IPS-NIHi7 (cell line): Measurements from ENCODE around the gene FRK.
"Not testable (repeated sequence)": the region's sequence is repeated elsewhere in the genome, so short reads cannot be mapped to it uniquely, and the experiment has no call there.

Experiments
- DNase-seq: peaks from one replicate; pipeline ENCODE4 v3.0.0; 2012; ENCODE audit warnings: mixed read lengths; ENCODE audit errors: extremely low spot score

The FRK gene

DNA sequence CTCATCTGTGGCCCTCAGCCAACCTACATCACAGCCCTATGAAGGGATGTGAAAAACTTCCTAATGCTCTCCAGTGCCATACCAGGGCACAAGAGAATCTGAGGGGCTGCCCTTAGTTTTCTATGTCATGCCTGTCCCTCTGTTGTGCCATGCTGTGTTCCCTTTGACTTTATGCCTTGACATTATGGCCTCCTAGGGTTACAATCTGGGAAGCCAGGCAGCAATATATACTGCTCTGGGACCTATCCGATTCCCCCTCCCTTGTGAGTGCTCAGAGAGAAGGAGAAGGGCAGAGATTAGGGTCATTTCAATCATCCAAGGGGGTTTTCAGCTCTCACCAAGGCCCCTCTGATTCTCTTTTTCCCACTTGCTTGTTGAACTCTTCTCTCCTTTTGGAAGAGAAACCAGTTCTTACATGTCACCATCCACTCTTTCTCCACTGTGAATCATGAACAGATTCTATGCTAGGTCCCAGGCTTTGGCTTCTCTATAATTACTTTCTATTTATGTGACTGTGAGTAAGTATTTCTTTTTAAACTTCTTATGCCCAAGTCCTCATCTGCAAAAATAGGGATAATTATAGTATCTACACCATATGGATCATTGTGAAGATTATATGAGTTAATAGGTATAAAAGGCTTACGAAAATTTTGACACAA is 14.2 kb upstream of the FRK start:
- no peak for DNase-seq

DNA sequence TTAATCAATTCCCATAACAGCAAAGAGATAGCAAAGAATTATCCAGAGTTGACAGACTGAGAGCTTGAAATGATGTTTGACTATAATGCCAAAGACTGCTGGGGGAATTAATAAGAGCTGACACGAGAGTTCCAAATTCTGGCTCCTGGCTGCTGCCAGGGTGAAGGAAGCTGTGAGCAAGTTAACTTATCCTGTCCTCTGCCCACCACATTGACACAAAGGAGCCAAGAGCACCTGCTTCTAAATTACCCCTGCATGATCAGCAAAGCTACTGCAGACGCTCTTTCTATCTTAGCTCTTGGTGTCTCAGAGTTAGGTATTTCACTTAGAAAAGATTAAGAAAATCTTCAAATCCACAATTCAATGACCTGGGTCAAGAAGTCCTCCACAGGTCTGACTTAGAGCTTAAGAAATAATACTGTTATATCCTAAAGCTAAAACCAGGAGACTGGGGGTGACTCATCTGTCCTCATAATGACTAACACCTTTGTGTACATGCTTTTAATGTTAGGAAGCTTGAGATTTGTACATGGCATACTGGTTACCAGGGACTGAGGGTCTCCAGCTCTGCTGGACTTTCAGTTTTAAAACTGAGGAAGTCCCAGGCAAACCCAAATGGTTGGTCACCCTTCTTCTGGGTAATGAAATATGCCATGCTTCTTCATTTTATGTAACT is 13.2 kb upstream of the FRK start:
- no peak for DNase-seq

DNA sequence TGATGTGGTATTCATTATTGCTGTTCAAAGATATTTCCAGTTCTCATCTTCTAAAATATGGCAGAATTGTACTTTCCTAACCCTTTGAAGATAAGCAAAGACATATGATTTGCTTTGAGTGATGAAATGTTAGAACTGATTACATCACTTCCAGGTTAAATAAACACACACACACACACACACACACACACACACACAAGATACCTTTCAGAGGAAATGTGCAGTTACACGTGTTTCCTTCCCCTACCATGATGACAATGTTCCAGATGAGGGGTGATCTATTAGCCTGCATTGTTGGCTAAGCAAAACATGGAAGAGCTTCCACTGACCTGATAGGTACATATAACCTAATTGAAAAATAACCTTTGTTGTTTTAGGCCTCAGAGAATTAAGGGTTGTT is 11.7 kb upstream of the FRK start:
- DNase-seq: no peak

DNA sequence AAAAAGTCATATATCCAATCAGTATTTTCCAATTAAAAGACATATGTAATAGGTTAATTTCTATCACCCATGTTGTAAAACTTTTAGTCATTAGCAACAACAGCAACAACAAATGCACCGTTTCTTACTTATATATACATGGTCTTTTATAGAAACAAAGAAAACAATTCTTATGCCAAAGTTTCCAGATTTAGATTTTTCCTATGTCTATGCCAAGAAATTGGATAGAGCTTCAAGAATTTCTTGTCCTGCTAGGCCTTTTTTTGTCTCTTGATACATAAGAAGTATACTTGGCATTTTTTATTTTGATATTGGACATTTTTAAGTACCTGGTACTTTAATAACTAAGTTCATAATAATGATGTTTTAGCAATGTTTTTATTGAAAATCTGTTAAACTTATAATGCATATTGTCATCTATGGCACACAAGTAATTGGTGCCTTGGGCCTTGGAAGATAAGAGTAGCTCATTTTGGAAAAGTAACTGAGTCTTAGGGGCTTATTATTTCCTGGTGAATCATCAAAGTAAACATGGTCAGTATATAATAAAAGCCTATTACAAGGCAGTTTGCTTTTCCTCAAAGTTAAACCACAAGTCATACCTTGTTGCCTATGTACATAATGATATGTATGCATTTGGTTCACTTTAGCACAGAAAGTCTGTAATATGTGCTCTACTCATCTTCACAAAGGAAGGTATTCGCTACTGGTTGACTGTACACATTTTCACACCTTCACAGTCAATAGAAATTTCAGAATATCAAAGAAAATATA is 10.1 kb upstream of the FRK start:
- DNase-seq: no peak

DNA sequence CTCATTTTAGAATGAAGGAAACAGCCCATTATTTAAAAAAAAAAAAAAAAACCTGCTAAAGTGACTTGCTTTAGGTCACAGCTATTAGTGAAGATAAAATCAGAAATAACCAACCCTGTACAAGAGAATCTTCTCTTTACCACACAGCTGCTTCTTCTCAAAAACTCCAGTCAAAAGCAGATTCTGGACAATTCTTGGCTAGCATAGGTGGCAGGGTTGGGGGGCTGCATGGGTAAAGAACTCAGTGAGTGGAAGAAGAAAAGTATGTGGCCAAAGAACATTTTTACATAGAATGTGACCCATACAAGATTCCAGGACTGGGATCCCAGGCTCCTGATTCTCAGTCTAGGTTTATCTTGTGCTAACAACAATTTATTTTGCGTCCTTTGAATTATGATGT is 9.4 kb upstream of the FRK start:
- DNase-seq: no peak

DNA sequence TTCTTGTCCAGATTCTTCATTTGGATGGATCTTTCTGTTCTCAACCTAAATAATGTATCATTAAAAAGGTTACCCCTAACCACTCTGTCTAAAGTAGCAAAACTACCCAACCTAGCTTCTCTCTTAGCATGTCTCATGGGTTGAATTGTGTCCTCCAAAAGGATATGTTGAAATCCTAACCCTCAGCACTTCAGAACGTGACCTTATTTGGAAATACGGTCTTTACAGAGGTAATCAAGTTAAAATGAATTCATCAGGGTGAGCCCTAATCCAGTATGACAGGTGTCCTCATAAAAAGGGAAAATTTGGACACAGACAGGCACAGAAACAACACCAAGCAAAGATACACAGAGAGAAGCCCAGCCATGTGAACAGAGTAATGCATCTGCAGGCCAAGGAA is 6.1 kb upstream of the FRK start:
- DNase-seq: no peak

DNA sequence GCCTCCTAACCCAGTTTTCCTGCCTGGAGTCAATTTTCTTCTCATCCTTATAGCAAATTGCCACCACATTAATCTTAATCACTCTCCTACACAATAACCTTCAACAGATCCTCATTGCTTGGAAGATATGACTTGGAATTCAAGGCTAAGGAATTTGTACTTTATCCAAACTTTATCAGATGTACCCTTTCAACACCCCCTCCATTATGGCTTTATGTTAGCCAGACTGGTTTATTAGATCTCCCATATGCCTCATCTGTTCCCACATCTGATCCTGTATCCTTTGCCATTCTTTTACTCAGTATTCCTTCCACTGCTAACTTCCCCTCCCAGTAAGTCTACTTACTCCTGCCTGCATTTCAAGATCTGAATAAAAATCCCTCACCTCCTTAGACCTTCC is 4.0 kb upstream of the FRK start:
- no peak for DNase-seq

DNA sequence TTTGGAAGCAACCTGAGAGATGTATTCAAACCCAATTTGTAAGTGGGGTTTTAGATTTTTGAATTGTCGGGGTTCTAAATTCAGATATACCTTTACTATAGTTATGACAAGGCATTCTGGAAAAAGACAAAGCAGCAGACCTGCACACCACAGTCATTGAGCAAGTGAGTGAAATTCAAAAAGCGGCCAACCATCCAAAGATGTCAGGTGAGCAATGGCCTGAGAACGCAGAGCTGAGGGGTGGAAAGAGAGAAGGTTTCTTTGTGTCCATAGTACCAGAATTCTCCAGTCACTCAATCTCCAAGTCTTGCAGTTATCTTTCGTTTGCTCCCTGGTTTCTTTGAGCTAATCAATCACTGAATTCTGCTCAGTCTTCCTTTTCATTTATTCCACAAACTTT is 1.8 kb upstream of the FRK start:
- no peak for DNase-seq

DNA sequence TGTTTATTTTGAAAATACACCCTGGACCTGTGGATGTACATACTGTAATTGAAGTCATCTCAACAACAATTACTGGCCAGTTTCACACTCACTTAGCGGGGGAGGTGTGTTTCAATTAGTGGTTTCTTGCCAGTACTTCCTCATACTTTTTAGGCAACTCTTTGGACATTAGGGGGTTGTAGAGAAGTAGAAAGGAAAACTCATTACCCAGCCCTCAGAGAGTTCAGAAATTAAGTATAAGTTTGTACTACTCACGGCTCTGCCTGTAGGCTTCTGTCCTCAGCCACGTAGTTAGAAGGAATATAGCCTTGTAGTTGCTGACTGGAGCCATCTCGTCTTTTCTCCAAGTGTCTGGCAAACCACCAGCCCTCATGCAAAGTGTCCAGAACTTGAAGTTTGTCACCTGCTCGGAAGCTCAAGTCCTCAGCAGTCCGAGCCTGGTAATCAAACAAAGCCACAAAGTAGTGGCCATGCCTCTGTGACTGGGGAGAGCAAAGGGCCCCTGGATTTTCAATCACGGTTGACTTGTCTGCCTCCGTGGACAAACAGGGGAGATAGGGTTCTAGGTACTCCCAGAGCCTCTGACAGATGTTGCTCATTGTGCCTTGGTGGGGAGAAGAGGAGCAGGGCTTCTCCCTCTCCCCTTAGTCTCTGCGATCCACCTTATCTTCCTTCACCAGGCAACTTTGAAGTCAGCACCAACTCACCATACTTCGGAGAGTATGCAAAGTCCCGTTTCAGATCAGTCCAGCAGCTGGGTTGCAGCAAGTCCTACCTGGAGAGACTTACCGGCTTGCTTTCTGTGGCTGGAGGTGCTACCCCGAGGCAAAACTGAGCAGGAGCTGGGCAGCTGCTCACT is 749 bp downstream of the FRK start:
- no peak for DNase-seq

DNA sequence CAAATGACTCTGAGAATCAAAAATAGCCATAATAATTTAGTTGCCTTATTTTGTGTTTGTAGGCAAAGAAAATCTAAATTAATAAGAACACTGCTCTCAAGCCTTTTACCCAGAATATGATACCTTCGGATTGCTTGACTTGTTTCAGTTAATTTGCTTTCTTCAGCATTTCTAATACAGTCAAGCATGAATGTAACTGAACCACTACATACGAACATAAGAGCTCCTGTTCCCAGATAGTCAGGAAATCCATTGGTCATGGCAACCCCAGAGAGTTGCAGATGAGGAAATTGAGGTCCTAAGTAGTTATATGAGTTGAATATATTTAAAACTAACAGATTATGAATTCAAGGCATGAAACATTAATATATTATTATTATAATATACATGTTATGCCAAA is 2.9 kb downstream of the FRK start:
- no peak for DNase-seq

DNA sequence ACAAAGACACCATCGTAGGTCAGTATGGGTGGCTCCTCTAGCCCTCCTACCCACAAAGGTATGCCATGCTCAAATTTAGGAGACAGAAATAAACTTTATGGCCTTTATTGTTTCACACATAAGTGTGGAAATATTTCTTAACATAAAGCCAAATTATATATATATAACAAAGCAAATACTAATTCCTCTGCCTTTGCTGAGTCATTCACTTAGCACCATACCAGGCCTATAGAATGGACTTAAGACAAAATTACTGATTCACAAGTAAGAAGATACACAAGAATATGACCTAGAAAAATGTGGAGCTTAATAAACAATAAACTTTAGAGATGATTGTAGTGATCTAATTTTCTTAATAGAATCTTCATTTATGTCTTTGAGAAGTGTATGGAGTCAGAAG is 5.2 kb downstream of the FRK start:
- DNase-seq: no peak

DNA sequence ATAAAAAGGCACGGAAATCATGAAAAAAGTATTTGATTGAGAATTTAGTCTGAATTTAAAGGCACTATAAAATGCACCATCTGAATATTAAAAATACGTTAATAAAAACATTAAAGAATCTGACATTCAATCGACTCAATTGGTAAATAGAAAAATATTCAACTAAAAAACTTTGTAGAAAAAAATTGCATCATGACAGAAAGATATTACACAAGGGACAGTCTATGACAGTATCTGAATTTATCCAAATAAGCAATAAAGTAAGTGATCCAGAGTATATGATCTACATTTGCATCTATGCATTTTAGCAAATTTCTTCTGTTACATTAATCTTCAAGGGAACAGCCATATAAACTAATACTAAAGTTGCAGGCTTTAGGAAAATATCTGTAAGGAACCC is 9.4 kb downstream of the FRK start:
- DNase-seq: no peak

DNA sequence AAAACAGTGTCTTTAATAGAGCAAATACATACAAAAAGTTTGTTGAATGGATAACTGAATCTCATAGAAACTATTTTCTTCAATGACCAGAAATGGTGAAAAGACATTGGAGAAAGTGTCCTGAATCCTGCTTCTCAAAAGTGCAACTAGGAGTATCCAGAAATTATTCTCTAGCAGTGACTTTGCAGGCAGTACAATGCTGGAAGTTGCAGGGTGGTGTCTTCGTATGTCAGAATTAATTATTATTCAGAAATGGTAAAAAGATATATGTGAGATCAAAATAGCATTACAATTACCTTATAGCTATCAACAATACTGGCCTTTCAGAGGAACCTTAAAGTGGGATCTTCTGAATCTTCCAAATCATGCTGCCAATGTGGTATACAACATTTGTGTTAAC is 10.0 kb downstream of the FRK start:
- no peak for DNase-seq

DNA sequence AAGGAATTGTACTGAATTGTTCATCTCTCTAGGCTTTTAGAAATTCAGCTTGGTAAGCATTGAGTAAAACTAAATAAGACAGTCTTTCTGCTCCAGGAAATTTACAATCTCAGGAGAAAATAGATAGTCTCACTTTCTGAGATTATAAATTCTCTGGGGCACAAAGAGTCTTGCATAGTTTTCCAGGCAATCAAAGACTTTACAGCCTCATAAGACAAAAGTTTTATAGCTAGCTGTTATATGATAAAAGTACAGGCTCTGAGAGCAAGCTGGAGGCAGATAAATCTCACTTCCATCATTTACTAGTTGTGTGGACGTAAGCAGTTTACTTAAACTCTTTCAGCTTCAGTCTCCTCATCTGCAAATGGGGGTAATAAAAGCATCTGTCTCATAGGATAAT is 11.4 kb downstream of the FRK start:
- no peak for DNase-seq

DNA sequence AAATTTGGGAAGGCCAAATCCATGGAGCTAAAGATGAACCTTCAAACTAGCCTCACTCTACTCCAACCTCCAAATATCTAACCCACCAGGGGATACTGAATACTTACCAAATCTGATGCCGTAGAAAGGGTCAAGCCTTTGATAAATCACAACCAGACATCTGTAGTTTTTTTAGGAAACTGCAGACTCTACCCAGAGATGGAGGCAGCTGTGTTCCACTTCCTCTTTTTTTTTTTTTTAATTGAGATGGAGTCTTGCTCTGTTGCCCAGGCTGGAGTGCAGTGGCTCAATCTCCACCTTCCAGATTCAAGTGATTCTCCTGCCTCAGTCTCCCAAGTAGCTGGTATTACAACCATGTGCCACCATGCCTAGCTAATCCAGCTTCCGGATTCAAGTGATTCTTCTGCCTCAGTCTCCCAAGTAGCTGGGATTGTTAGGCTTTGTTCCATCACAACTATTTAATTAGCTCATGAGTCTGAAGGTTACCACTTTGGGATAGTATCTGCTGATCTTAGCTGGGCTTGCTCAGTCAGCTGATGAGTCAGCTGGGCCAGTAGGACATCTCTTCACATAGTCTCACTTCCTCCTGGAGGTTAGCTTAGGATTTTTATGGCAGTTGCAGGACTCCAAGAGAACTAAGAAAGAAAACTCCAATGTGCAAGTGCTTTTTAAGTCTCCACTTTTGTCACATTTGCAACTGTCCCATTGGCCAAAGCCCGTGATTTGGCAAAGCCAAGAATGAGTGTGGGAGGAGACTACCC is 13.3 kb downstream of the FRK start:
- DNase-seq: no peak

DNA sequence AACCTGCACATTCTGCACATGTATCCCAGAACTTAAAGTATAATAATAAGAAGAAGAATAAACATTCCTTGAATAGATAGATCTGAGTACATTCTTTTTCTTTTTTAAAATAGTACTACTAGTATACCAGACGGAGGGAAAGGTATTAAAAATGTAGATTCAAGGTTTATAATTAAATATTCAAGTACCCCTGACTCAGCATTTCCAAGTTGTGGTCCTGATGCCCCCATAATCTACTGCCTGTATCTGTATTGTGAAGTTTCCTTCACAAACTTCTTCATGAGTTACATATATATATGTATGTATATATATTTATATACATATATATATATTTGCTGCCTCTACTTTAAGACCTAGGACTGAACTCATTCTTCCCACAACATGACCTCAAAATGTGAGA is 14.0 kb downstream of the FRK start:
- DNase-seq: no peak

DNA sequence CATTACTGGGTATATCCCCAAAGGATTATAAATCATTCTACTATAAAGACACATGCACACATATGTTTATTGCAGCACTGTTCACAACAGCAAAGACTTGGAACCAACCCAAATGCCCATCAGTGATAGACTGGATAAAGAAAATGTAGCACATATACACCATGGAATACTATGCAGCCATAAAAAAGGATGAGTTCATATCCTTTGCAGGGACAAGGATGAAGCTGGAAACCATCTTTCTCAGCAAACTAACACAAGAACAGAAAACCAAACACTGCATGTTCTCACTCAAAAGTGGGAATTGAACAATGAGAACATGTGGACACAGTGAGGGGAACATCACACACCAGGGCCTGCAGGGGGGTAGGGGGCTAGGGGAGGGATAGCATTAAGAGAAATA is 14.4 kb downstream of the FRK start:
- not testable (repeated sequence) for DNase-seq

DNA sequence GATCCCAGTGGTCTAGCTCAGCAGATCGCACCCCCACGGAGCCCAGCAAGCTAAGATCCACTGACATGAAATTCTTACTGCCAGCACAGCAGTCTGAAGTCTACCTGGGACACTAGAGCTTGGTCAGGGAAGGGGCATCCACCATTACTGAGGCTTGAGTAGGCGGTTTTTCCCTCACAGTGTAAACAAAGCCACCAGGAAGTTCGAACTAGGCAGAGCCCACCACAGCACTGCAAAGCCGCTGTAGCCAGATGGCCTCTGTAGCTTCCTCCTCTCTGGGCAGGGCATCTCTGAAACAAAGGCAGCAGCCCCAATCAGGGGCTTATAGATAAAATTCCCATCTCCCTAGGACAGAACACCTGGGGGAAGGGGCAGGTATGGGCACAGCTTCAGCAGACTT is 18.8 kb downstream of the FRK start:
- DNase-seq: no peak

DNA sequence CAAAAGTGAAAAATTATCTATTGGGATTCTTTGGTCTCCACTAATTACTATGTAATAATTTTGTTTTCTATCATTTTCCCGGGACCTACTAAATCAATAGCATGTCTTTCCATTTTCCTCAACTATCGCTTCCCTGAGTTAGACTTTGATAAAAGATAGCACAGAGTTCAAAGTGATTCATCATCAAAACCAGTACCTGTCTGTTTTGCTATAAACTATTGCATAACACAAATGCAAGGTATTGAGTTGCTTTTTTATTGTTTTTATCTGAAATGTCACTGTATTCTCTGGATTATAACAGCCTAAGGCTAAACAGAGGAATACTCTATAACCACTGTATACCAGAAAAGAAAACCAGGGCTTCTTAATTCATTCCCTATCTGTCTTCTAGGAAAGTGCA is 19.7 kb downstream of the FRK start:
- no peak for DNase-seq

DNA sequence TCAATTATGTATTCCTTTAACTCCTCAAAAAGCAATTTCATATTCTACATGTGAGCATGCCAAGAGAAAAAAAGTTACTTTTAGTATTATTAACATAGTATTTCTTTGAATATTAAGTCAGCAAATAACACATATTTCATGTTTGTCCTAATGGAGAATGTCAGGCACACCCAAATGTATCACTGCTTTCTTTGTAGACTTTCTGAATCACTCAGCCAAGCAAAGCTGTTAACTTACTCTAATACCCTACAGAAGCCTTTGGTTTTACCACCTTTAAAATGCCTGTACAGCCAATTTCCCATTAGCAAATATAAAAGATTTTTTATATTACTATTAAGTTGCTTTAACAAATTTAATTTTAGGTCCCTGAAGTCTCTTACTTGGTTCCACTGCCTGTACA is 23.8 kb downstream of the FRK start:
- no peak for DNase-seq

DNA sequence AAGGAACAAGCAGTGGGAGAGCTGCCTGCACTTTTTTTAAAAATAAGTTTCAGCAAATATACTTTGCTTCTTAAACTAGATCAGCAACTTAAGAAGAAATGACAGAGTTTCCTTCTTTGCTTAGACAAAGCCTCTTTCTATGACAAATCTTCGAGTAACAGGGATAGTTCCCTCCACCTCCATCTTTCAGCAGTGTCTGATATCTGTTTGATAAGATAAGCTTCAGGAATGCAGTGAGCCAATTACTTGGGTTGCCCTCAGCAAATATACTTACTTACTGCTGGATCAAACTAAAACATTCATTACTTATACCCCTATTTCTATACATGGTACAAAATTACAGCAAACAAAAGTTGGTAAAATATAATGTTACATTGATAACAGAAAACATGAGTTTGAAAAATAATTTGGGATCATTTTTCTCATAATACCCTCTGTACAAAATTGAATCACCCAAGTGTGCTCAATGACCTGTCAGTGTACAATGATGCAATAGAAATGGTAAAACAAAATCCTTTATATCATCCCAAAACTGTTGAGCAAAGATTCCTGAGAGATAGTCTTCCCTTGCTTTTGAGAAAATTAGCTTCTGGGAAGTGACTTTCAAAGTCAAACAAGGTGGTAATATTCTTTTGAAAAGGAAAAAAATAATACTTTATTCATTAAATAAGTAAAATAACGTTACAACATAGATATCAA is 24.5 kb downstream of the FRK start:
- no peak for DNase-seq
